ENCODE results near the gene PPIL6. TPM values are rescaled to one million over a fixed set of nuclear protein-coding genes. Genes with fewer than 3 reads are reported as not detected.
A peak's percentile ranks its signal among the peaks of the same experiment; 100 is the strongest.
"Not testable (repeated sequence)": the region's sequence is repeated elsewhere in the genome, so short reads cannot be mapped to it uniquely, and the experiment has no call there.

PPIL6 gene
- total and polyA plus RNA-seq, 2 donors from 2014 or later, result 6.0 to 8.4 TPM

DNA sequence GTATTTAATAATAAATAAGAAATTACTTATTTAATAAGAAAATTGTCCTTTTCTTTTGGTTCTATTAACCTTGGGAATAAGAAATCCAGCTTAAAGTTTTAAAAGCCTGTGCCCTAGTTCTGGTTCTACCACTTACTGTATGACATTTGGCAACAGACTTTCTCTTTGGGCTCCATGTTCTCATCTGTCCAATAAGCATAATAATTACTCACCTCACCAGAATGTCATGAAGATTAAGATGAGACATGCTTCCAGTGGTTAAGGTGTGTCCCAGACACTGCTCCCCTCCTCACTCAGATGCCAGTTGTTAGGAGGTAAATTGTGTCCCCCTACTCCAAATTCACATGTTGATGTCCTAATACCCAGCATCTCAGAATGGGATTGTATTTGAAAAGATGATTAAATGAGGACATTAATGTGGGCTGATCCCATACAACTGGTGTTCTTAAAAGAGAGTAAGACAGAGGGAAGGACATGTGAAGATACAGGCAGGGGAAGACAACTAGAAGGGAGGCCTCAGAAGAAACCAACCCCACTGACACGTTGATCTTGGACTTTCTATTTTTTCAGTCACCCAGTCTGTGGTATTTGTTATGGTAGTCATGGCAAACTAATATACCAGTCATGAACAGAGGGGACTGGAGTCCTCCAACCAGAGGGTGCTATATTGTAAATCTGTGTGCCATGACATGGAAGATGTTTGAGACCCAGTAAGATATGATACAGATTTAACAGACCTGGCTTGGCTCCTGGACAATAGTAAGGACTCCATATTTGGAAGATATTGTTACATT lies 21.5 kb upstream of the PPIL6 start:
- Histone ChIP-seq H3K9ac (ENCODE audit: low read length in 3 of 3) (no peak overlapping the region), H3K36me3 (ENCODE audit: control insufficient read depth in 2 of 3, insufficient read depth in 3 of 3, low read length in 3 of 3) (peaks cover 8 to 15% (median 11%) of the 10 kb centered on the region in 3 donors), H3K4me1 (ENCODE audit: control insufficient read depth in 2 of 3, insufficient read depth in 2 of 3, low read depth in 1 of 3, low read length in 3 of 3) (peaks cover 0 to 17% (median 12%) of the 10 kb centered on the region in 3 donors), H3K27me3 (ENCODE audit: control insufficient read depth, insufficient read depth, low read length) (no peaks in the 10 kb centered on the region), H3K4me3 (ENCODE audit: low read length in 3 of 3) (no peak overlapping the region), H3K27ac (ENCODE audit: low read depth in 2 of 2, low read length in 2 of 2) (peak overlapping the region in 1 of 2 donors; percentile 5), H3K9me3 (ENCODE audit: control insufficient read depth in 2 of 3, insufficient read depth in 1 of 3, low read length in 3 of 3) (no peaks in the 10 kb centered on the region)
- FAIRE-seq, result no peak
- intact Hi-C loops (cut with DNase I), result no loop called here
- DNase-seq, result no peak
- TF ChIP-seq, protein P1, sequence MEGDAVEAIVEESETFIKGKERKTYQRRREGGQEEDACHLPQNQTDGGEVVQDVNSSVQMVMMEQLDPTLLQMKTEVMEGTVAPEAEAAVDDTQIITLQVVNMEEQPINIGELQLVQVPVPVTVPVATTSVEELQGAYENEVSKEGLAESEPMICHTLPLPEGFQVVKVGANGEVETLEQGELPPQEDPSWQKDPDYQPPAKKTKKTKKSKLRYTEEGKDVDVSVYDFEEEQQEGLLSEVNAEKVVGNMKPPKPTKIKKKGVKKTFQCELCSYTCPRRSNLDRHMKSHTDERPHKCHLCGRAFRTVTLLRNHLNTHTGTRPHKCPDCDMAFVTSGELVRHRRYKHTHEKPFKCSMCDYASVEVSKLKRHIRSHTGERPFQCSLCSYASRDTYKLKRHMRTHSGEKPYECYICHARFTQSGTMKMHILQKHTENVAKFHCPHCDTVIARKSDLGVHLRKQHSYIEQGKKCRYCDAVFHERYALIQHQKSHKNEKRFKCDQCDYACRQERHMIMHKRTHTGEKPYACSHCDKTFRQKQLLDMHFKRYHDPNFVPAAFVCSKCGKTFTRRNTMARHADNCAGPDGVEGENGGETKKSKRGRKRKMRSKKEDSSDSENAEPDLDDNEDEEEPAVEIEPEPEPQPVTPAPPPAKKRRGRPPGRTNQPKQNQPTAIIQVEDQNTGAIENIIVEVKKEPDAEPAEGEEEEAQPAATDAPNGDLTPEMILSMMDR (IDR thresholded peaks at IDR 0.05; ENCODE audit: borderline replicate concordance, extremely low read depth, insufficient read depth), result no peak

DNA sequence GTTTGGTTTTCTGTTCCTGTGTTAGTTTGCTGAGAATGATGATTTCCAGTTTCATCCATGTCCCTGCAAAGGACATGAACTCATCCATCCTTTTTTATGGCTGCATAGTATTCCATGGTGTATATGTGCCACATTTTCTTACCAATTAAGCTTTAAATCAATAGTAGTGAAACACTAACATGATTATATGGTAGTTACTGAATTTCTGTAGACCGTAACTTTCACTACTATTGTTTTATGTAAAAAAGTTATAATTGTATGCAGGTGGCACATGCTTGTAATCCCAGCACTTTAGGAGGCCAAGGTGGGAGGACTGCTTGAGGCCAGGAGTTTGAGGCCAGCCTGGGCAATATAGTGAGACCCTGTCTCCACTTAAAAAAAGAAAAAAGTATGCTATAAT lies 20.8 kb upstream of the PPIL6 start:
- DNase-seq; FAIRE-seq; H3K27me3 ChIP-seq (ENCODE audit: control insufficient read depth, insufficient read depth, low read length); H3K9ac ChIP-seq (ENCODE audit: low read length in 3 of 3); intact Hi-C loops (cut with DNase I); H3K9me3 ChIP-seq (ENCODE audit: control insufficient read depth in 2 of 3, insufficient read depth in 1 of 3, low read length in 3 of 3); H3K4me3 ChIP-seq (ENCODE audit: low read length in 3 of 3); H3K27ac ChIP-seq (ENCODE audit: low read depth in 2 of 2, low read length in 2 of 2): not testable (repeated sequence)
- Histone ChIP-seq H3K36me3 (ENCODE audit: control insufficient read depth in 2 of 3, insufficient read depth in 3 of 3, low read length in 3 of 3) (peaks cover 7 to 11% (median 10%) of the 10 kb centered on the region in 3 donors), H3K4me1 (ENCODE audit: control insufficient read depth in 2 of 3, insufficient read depth in 2 of 3, low read depth in 1 of 3, low read length in 3 of 3) (peaks cover 0 to 19% (median 15%) of the 10 kb centered on the region in 3 donors)

DNA sequence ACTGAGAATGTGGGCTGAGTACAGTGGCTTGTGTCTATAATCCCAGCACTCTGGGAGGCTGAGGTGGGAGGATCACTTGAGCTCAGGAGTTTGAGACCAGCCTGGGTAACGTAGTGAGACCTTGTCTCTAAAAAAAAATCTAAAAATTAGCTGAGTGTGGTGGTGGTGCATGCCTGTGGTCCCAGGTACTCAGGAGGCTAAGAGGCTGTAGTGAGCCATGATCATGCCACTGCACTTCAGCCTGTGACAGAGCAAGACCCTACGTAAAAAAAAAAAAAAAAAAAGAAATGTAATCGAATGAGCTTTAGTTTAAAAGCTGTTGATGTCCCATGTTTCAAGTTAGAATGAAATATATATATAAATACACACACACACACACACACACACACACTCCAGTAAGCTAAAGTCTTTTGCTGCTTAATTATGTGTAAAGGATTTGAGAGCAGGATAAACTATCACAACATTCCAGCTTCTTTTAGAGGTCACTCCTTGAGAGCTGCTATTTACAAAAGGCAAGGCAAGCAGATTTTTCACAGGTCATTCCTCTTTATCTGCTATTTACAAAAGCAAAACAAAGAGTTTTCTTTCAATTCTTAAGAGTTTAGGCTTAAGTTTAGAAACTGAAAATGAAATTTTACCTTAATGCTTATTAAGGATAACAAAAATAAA lies 19.9 kb upstream of the PPIL6 start:
- TF ChIP-seq, protein P1 (IDR thresholded peaks at IDR 0.05; ENCODE audit: borderline replicate concordance, extremely low read depth, insufficient read depth), result no peak
- H3K36me3 ChIP-seq (ENCODE audit: control insufficient read depth in 2 of 3, insufficient read depth in 3 of 3, low read length in 3 of 3), result peaks cover 2 to 5% (median 2%) of the 10 kb centered on the region in 3 donors
- no peaks in the 10 kb centered on the region for H3K9me3 ChIP-seq (ENCODE audit: control insufficient read depth in 2 of 3, insufficient read depth in 1 of 3, low read length in 3 of 3)
- no peak overlapping the region for H3K4me3 ChIP-seq (ENCODE audit: low read length in 3 of 3)
- no peaks in the 10 kb centered on the region for H3K27me3 ChIP-seq (ENCODE audit: control insufficient read depth, insufficient read depth, low read length)
- H3K9ac ChIP-seq (ENCODE audit: low read length in 3 of 3), result no peak overlapping the region
- no peak for FAIRE-seq
- no peak overlapping the region for H3K27ac ChIP-seq (ENCODE audit: low read depth in 2 of 2, low read length in 2 of 2)
- H3K4me1 ChIP-seq (ENCODE audit: control insufficient read depth in 2 of 3, insufficient read depth in 2 of 3, low read depth in 1 of 3, low read length in 3 of 3), result peaks cover 0 to 14% (median 9%) of the 10 kb centered on the region in 3 donors
- intact Hi-C loops (cut with DNase I), result no loop called here
- peak in 1 of 5 donors; percentile 45 for DNase-seq

All from kidney (tissue), 14 donors.